ENCODE data around the gene OR52H1. TPM values are rescaled to one million over a fixed set of nuclear protein-coding genes. Genes with fewer than 3 reads are reported as not detected.

Gene OR52H1
- total and polyA plus RNA-seq, 9 donors = 0.07 to 3.6 (median 0.66) TPM; not detected in 1

DNA sequence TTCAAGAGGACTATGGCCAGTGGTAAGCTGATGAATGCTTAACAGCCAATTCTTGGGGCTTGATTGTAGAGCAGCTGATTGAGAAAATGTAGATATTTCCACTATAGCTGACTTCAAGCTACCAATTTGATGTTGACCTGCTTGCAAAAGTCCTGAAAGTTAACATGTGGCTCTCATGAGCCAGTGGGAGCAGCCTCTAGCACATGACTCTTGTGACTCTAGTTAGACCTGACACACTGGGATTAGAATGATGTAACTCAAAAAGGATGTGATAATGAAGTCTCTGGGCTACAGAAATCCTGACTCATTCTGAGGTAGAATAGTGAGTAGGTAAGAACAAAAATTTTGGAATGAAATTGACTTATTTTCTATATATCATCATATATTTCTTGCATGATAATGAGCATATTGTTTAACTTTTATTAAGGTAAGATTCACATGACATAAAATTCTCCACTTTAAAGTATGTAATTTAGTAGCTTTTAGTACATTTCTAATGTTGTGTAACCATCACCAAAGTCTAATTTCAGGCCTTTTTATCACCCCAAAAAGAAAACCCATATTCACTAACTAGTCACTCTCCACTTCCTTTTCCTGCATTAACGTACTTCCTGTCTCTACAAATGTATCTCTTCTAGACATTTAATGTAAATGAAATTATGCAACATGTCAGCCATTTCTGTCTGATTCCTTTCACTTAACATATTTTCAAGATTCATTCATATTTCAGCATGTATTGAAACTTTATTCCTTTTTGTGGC lies 16.1 kb upstream of the OR52H1 start:
- H3K4me1 ChIP-seq (ENCODE audit: insufficient read depth) = no peaks in the 10 kb centered on the region
- no peak overlapping the region for H3K27ac ChIP-seq
- no peaks in the 10 kb centered on the region for H3K27me3 ChIP-seq
- DNase-seq = no peak
- TF ChIP-seq POLR2A (IDR thresholded peaks at IDR 0.05) (no peak), EP300 (IDR thresholded peaks at IDR 0.05) (no peak)
- H3K36me3 ChIP-seq = no peaks in the 10 kb centered on the region
- H3K9me3 ChIP-seq = no peaks in the 10 kb centered on the region
- intact Hi-C loops (cut with DNase I) = no loop called here
- H3K4me3 ChIP-seq = no peak overlapping the region
- 79 to 90% (median 84%) methylated on average over 1 of the region's 1 CpG for WGBS, 3 donors

DNA sequence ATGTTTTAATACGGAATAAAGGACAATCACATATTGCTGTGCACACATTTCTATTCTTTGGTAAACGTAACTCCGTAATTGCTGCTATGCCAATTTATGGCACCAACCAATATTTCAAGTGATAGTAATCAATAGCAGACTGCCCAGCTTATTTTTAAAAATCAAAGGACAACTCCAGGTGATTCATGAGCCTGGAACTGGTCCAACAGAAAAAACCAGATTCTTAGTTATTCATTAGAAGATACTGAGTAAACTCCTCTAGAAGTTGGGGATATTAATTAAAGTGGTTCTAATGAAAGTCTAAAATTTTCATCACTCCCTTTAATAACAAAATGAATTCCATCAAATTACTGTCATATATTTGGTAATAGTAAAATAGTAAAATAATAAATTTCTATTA lies 9.4 kb upstream of the OR52H1 start:
- H3K36me3 ChIP-seq = no peaks in the 10 kb centered on the region
- no peak for DNase-seq
- H3K9me3 ChIP-seq = no peaks in the 10 kb centered on the region
- no peaks in the 10 kb centered on the region for H3K4me1 ChIP-seq (ENCODE audit: insufficient read depth)
- H3K4me3 ChIP-seq = no peak overlapping the region
- no peak overlapping the region for H3K27ac ChIP-seq
- H3K27me3 ChIP-seq = no peaks in the 10 kb centered on the region
- TF ChIP-seq, protein P1, sequence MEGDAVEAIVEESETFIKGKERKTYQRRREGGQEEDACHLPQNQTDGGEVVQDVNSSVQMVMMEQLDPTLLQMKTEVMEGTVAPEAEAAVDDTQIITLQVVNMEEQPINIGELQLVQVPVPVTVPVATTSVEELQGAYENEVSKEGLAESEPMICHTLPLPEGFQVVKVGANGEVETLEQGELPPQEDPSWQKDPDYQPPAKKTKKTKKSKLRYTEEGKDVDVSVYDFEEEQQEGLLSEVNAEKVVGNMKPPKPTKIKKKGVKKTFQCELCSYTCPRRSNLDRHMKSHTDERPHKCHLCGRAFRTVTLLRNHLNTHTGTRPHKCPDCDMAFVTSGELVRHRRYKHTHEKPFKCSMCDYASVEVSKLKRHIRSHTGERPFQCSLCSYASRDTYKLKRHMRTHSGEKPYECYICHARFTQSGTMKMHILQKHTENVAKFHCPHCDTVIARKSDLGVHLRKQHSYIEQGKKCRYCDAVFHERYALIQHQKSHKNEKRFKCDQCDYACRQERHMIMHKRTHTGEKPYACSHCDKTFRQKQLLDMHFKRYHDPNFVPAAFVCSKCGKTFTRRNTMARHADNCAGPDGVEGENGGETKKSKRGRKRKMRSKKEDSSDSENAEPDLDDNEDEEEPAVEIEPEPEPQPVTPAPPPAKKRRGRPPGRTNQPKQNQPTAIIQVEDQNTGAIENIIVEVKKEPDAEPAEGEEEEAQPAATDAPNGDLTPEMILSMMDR (IDR thresholded peaks at IDR 0.05) = no peak
- no peak for TF ChIP-seq POLR2A (IDR thresholded peaks at IDR 0.05)
- TF ChIP-seq EP300 (IDR thresholded peaks at IDR 0.05) = no peak
- intact Hi-C loops (cut with DNase I) = no loop called here
- WGBS, 3 donors = 32 to 61% (median 53%) methylated on average over 3 of the region's 3 CpGs

DNA sequence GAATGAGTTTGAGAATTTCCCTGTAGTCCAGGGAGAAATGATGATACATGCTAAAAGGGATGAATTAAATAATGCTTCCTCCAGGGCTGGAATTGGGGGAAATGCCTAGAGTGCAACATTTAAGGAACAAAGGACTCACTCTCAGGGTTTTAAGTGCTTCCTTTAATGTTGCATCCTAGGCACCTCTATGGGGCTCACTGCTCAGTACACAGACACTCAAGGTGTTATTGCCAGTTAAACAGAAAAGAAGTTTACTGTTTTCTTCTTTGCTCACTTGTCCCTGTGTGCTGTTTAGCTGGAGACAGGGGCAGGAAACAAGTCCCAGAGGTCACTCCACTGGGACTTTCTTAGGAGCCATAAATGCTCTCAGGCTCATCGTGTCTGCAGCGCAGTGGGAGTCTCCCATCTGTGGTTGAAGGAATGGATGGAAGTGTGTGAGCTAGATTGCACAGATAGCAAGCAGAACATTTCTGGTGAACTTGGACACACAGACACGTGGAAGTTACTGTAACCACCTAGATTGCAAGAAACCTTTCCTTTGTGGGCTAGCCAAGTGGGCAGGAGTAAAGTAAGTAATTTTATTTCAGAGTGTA lies 8.4 kb upstream of the OR52H1 start:
- Histone ChIP-seq H3K9me3 (no peaks in the 10 kb centered on the region), H3K27ac (no peak overlapping the region), H3K4me1 (ENCODE audit: insufficient read depth) (no peaks in the 10 kb centered on the region), H3K27me3 (no peaks in the 10 kb centered on the region), H3K36me3 (no peaks in the 10 kb centered on the region), H3K4me3 (no peak overlapping the region)
- intact Hi-C loops (cut with DNase I) = no loop called here
- TF ChIP-seq, protein P1 (IDR thresholded peaks at IDR 0.05) = no peak
- TF ChIP-seq EP300 (IDR thresholded peaks at IDR 0.05) = no peak
- no peak for TF ChIP-seq POLR2A (IDR thresholded peaks at IDR 0.05)
- no peak for DNase-seq
- WGBS, 3 donors = 46 to 50% (median 49%) methylated on average over 3 of the region's 3 CpGs

DNA sequence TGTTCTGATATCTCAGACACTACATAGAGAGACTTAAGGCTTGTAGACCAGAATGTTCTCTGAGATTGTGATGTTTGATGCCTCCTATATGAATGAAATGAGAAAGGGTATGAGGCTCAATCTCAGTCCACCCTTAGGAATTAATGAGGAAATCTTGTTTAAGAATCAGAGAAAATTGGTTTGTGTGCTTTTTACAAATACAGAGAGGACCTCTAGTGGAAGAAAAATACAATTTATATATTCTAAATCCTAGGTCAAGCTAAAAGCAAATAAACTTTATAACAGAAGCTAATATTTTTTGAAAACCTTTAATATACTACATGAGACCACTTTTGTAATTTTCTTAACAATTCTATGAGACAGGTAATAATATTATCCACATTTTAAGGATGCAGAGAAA lies 5.0 kb upstream of the OR52H1 start:
- DNase-seq = no peak
- intact Hi-C loops (cut with DNase I) = no loop called here
- H3K27ac ChIP-seq = no peak overlapping the region

More for the DNA sequence above, 5.0 kb upstream of the OR52H1 start:
- TF ChIP-seq, protein P1 (IDR thresholded peaks at IDR 0.05) = no peak
- TF ChIP-seq POLR2A (IDR thresholded peaks at IDR 0.05) (no peak), EP300 (IDR thresholded peaks at IDR 0.05) (no peak)
- no peaks in the 10 kb centered on the region for H3K4me1 ChIP-seq (ENCODE audit: insufficient read depth)
- no peaks in the 10 kb centered on the region for H3K36me3 ChIP-seq
- no peaks in the 10 kb centered on the region for H3K27me3 ChIP-seq
- H3K9me3 ChIP-seq = no peaks in the 10 kb centered on the region
- no peak overlapping the region for H3K4me3 ChIP-seq

Data from ovary (tissue), 9 donors.